K562 (cell line): ENCODE results near the gene CCPG1. TPM values are rescaled to one million over a fixed set of nuclear protein-coding genes. Genes with fewer than 3 reads are reported as not detected.
A peak's percentile ranks its signal among the peaks of the same experiment; 100 is the strongest.

Experiments used
- ARID1B ChIP-seq: fragments of 450-650 bp; IDR thresholded peaks from 2 replicates; pipeline ENCODE4 v1.6.1; 2016; ENCODE audit warnings: antibody characterized with exemption, mild to moderate bottlenecking, inconsistent platforms
- CHAMP1 ChIP-seq: fragments of 450-650 bp; IDR thresholded peaks from 2 replicates; pipeline ENCODE4 v1.6.1; 2016; ENCODE audit warnings: mild to moderate bottlenecking
- GABPA ChIP-seq: fragments of 200-800 bp; sonication (Bioruptor generic); conservative IDR thresholded peaks from 2 replicates; pipeline ENCODE4 v1.6.1; 2016; ENCODE audit warnings: low read depth, missing genetic modification characterization, missing compliant biosample characterization
- GTF2F1 ChIP-seq: IDR thresholded peaks from 2 replicates; pipeline ENCODE4 v1.6.1; 2011; ENCODE audit warnings: low read depth, low read length, improper control_type of control experiment
- HDAC6 ChIP-seq: IDR thresholded peaks from 2 replicates; pipeline ENCODE4 v1.6.1; 2012; ENCODE audit warnings: low read depth, mild to moderate bottlenecking, control low read depth, inconsistent platforms, low read length, moderate library complexity
- KAT8 ChIP-seq: fragments of 450-650 bp; IDR thresholded peaks from 2 replicates; pipeline ENCODE4 v1.6.1; 2016; ENCODE audit warnings: low read depth, mild to moderate bottlenecking
- LCOR ChIP-seq: sonication (generic); formaldehyde crosslinking; IDR thresholded peaks from 2 replicates; pipeline ENCODE4 v1.8.0; 2022; ENCODE audit warnings: mild to moderate bottlenecking, missing genetic modification reagents
- MYBL2 ChIP-seq, 2 experiments: fragments of 450-650 bp in 1 of 2; sonication (generic) in 1 of 2; formaldehyde crosslinking in 1 of 2; IDR thresholded peaks; 2 replicates each; pipeline versions ENCODE4 v1.6.1 to v1.8.1; 2017 to 2022; ENCODE audit warnings: borderline replicate concordance in 1 of 2, inconsistent platforms in 1 of 2, low read depth in 1 of 2, mild to moderate bottlenecking in 1 of 2, missing genetic modification reagents in 1 of 2, moderate library complexity in 1 of 2
- NFATC3 ChIP-seq: fragments of 450-650 bp; IDR thresholded peaks from 2 replicates; pipeline ENCODE4 v1.6.1; 2017; ENCODE audit warnings: mild to moderate bottlenecking
- POLR2B ChIP-seq: fragments of 450-650 bp; IDR thresholded peaks from 2 replicates; pipeline ENCODE4 v1.6.1; 2018; ENCODE audit warnings: low read depth; ENCODE audit not compliant: partially characterized antibody
- POLR2H ChIP-seq: IDR thresholded peaks from 2 replicates; pipeline ENCODE4 v1.6.1; 2016; ENCODE audit warnings: missing genetic modification characterization, low read depth, mild to moderate bottlenecking, control low read depth, missing compliant biosample characterization, moderate library complexity
- SMARCE1 ChIP-seq: fragments of 450-650 bp; IDR thresholded peaks from 2 replicates; pipeline ENCODE4 v1.7.1; 2016; ENCODE audit warnings: mild to moderate bottlenecking
- SMC3 ChIP-seq: conservative IDR thresholded peaks from 2 replicates; pipeline ENCODE4 v1.6.1; 2011; ENCODE audit warnings: low read depth, low read length, improper control_type of control experiment; ENCODE audit not compliant: insufficient read depth
- SP1 ChIP-seq: sonication (generic); formaldehyde crosslinking; IDR thresholded peaks from 2 replicates; pipeline ENCODE4 v1.8.1; 2022; ENCODE audit warnings: mild to moderate bottlenecking, missing genetic modification reagents
- SUPT5H ChIP-seq: fragments of 450-650 bp; IDR thresholded peaks from 2 replicates; pipeline ENCODE4 v1.6.1; 2016
- TRIM24 ChIP-seq, 2 experiments: fragments of 450-650 bp; IDR thresholded peaks; 2 replicates each; pipeline ENCODE4 v1.6.1; 2016
- polyA plus RNA-seq, 8 experiments: library from polyadenylated mRNA; depleted of rRNA in 4 of 8; stranded (reverse) in 5 of 8; unstranded in 3 of 8; fragments of >200 nt; fragmentation: Nextera tagmentation in 2 of 8; fragmentation: Illumina TruSeq in 1 of 8; extraction: Ambion mirVana in 2 of 8; extraction: Trizol in 1 of 8; gene quantifications; 2 replicates each; pipeline versions ENCODE4 v1.2.1 to v1.2.3, GENCODE V29; 2011 to 2014; ENCODE audit warnings: inconsistent platforms in 1 of 8, missing spikeins in 1 of 8
- total RNA-seq, 7 experiments: library from RNA; depleted of rRNA in 6 of 7; stranded (reverse); fragments of >200 nt in 6 of 7; fragmentation: Illumina TruSeq in 2 of 7; extraction: Trizol in 2 of 7; gene quantifications; 2 replicates each; pipeline versions ENCODE4 v1.2.1 to v1.2.3, GENCODE V29; 2011 to 2021; ENCODE audit warnings: low replicate concordance in 1 of 7
- TF ChIP-seq, protein P1 (sequence below): sonication (generic); formaldehyde crosslinking; IDR thresholded peaks from 2 replicates; pipeline ENCODE4 v1.8.0; 2022; ENCODE audit warnings: mild to moderate bottlenecking, missing genetic modification reagents
- TF ChIP-seq, protein P2 (sequence below), 3 experiments: fragments of 200-800 bp in 1 of 3; fragments of 250-450 bp in 1 of 3; fragments of 450-650 bp in 1 of 3; sonication (Bioruptor Pico) in 1 of 3; sonication (Bioruptor generic) in 1 of 3; formaldehyde crosslinking in 1 of 3; IDR thresholded peaks; 2 replicates each; pipeline versions ENCODE4 v1.6.1 to v1.8.0; 2016 to 2022; ENCODE audit warnings: mild to moderate bottlenecking in 2 of 3, missing genetic modification characterization in 2 of 3, missing compliant biosample characterization in 1 of 3, moderate library complexity in 1 of 3

CCPG1 gene
- total and polyA plus RNA-seq, 9 of the 15 experiments (the other 6 are each of a cell fraction or from before 2014, with no cell fraction given), result 33.0 to 54.9 (median 41.1) TPM

DNA sequence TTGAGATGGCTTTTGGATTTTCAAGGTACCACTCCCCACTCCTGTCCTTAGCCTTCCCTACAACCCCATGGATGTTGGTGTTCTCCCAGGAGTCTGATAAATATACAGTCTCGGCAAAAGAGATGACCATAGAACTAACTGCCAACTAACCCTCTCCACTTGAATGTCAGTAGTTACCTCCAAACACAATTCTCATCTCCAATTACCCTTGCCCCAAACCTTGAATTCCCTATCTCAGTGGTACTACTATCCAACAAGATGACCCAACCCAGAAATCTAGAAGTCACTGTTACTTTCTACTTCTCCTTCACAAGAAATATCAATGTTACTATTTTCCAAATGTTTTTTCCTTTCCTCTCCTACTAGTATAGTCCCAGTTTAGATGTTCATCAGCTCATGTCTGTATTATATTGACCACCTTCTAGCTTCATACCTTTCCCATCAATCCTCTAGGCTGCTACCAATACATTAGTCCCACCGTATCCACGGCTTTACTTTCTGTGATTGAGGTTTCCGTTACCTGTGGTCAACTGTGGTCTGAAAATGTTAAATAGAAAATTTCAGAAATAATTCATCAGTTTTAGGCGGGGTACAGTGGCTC is 51.1 kb downstream of the CCPG1 start (continued):
- TF ChIP-seq CHAMP1 (no peak), SUPT5H (0 out of 2 replicates have a peak, but pooled peaks have one; percentile 23), ARID1B (no peak), SMARCE1 (no peak), POLR2B (peak; percentile 53), GTF2F1 (no peak), LCOR (CRISPR knock-in tag) (no peak), NFATC3 (no peak), MYBL2 (IDR thresholded peaks at IDR 0.05; ENCODE audit: low read depth) (no peak), MYBL2 (CRISPR knock-in tag; IDR thresholded peaks at IDR 0.05; ENCODE audit: borderline replicate concordance) (no peak), POLR2H (0 out of 2 replicates have a peak, but pooled peaks have one; percentile 8), HDAC6 (no peak), SMC3 (no peak), SP1 (no peak), GABPA (no peak), KAT8 (no peak), TRIM24 (IDR thresholded peaks at IDR 0.05) (no peak)
- TF ChIP-seq, protein P1, sequence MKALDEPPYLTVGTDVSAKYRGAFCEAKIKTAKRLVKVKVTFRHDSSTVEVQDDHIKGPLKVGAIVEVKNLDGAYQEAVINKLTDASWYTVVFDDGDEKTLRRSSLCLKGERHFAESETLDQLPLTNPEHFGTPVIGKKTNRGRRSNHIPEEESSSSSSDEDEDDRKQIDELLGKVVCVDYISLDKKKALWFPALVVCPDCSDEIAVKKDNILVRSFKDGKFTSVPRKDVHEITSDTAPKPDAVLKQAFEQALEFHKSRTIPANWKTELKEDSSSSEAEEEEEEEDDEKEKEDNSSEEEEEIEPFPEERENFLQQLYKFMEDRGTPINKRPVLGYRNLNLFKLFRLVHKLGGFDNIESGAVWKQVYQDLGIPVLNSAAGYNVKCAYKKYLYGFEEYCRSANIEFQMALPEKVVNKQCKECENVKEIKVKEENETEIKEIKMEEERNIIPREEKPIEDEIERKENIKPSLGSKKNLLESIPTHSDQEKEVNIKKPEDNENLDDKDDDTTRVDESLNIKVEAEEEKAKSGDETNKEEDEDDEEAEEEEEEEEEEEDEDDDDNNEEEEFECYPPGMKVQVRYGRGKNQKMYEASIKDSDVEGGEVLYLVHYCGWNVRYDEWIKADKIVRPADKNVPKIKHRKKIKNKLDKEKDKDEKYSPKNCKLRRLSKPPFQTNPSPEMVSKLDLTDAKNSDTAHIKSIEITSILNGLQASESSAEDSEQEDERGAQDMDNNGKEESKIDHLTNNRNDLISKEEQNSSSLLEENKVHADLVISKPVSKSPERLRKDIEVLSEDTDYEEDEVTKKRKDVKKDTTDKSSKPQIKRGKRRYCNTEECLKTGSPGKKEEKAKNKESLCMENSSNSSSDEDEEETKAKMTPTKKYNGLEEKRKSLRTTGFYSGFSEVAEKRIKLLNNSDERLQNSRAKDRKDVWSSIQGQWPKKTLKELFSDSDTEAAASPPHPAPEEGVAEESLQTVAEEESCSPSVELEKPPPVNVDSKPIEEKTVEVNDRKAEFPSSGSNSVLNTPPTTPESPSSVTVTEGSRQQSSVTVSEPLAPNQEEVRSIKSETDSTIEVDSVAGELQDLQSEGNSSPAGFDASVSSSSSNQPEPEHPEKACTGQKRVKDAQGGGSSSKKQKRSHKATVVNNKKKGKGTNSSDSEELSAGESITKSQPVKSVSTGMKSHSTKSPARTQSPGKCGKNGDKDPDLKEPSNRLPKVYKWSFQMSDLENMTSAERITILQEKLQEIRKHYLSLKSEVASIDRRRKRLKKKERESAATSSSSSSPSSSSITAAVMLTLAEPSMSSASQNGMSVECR (CRISPR knock-in tag), result no peak
- TF ChIP-seq, protein P2, sequence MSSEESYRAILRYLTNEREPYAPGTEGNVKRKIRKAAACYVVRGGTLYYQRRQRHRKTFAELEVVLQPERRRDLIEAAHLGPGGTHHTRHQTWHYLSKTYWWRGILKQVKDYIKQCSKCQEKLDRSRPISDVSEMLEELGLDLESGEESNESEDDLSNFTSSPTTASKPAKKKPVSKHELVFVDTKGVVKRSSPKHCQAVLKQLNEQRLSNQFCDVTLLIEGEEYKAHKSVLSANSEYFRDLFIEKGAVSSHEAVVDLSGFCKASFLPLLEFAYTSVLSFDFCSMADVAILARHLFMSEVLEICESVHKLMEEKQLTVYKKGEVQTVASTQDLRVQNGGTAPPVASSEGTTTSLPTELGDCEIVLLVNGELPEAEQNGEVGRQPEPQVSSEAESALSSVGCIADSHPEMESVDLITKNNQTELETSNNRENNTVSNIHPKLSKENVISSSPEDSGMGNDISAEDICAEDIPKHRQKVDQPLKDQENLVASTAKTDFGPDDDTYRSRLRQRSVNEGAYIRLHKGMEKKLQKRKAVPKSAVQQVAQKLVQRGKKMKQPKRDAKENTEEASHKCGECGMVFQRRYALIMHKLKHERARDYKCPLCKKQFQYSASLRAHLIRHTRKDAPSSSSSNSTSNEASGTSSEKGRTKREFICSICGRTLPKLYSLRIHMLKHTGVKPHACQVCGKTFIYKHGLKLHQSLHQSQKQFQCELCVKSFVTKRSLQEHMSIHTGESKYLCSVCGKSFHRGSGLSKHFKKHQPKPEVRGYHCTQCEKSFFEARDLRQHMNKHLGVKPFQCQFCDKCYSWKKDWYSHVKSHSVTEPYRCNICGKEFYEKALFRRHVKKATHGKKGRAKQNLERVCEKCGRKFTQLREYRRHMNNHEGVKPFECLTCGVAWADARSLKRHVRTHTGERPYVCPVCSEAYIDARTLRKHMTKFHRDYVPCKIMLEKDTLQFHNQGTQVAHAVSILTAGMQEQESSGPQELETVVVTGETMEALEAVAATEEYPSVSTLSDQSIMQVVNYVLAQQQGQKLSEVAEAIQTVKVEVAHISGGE (CRISPR knock-in tag; IDR thresholded peaks at IDR 0.05), result no peak
